HepG2 (cell line): ENCODE results near the gene ABCA2. TPM values are rescaled to one million over a fixed set of nuclear protein-coding genes. Genes with fewer than 3 reads are reported as not detected.
A peak's percentile ranks its signal among the peaks of the same experiment; 100 is the strongest.

ENCODE experiments used
- ARID2 ChIP-seq: sonication (generic); formaldehyde crosslinking; IDR thresholded peaks from 2 replicates; pipeline ENCODE4 v1.8.1; 2022; ENCODE audit warnings: mild to moderate bottlenecking, missing genetic modification reagents, borderline replicate concordance
- EP300 ChIP-seq, 3 experiments: sonication (generic) in 1 of 3; formaldehyde crosslinking in 1 of 3; IDR thresholded peaks; 2 replicates each; pipeline versions ENCODE4 v1.5.1 to v1.6.1; 2011 to 2020; ENCODE audit warnings: low read depth in 2 of 3, low read length in 2 of 3, borderline replicate concordance in 1 of 3, improper control_type of control experiment in 1 of 3, mild to moderate bottlenecking in 1 of 3, missing genetic modification reagents in 1 of 3, moderate library complexity in 1 of 3
- GABPA ChIP-seq, 2 experiments: IDR thresholded peaks; 2 replicates each; pipeline ENCODE4 v1.6.1; 2011 to 2016; ENCODE audit warnings: low read depth in 2 of 2, low read length in 1 of 2, missing biosample characterization in 1 of 2, missing genetic modification characterization in 1 of 2
- JUN ChIP-seq: sonication (generic); formaldehyde crosslinking; IDR thresholded peaks from 2 replicates; pipeline ENCODE4 v1.4.0; 2020; ENCODE audit warnings: mild to moderate bottlenecking, missing genetic modification reagents
- KDM4B ChIP-seq: sonication (generic); formaldehyde crosslinking; IDR thresholded peaks from 2 replicates; pipeline ENCODE4 v1.4.0; 2020; ENCODE audit warnings: missing genetic modification reagents
- KLF13 ChIP-seq: sonication (generic); formaldehyde crosslinking; IDR thresholded peaks from 2 replicates; pipeline ENCODE4 v1.4.0; 2020; ENCODE audit warnings: mild to moderate bottlenecking, missing genetic modification reagents
- SKI ChIP-seq: fragments of 450-650 bp; IDR thresholded peaks from one replicate; pipeline ENCODE4 v1.6.1; 2018; ENCODE audit warnings: mild to moderate bottlenecking; ENCODE audit not compliant: partially characterized antibody
- SNAPC2 ChIP-seq: sonication (generic); formaldehyde crosslinking; IDR thresholded peaks from 2 replicates; pipeline ENCODE4 v1.8.1; 2022; ENCODE audit warnings: mild to moderate bottlenecking, missing genetic modification reagents
- SNAPC5 ChIP-seq: sonication (generic); formaldehyde crosslinking; IDR thresholded peaks from 2 replicates; pipeline ENCODE4 v1.8.1; 2023; ENCODE audit warnings: mild to moderate bottlenecking, missing genetic modification reagents, borderline replicate concordance
- TIGD3 ChIP-seq: sonication (generic); formaldehyde crosslinking; IDR thresholded peaks from 2 replicates; pipeline ENCODE4 v1.5.1; 2020; ENCODE audit warnings: mild to moderate bottlenecking, missing genetic modification reagents, borderline replicate concordance
- ZBTB37 ChIP-seq: sonication (generic); formaldehyde crosslinking; IDR thresholded peaks from 2 replicates; pipeline ENCODE4 v1.4.0; 2020; ENCODE audit warnings: mild to moderate bottlenecking, missing genetic modification reagents
- ZBTB7A ChIP-seq: sonication (generic); formaldehyde crosslinking; IDR thresholded peaks from 2 replicates; pipeline ENCODE4 v1.8.0; 2022; ENCODE audit warnings: mild to moderate bottlenecking, missing genetic modification reagents
- ZNF18 ChIP-seq: sonication (generic); formaldehyde crosslinking; IDR thresholded peaks from 2 replicates; pipeline ENCODE4 v1.8.0; 2022; ENCODE audit warnings: mild to moderate bottlenecking, missing genetic modification reagents; ENCODE audit not compliant: insufficient replicate concordance
- ZNF256 ChIP-seq: sonication (generic); formaldehyde crosslinking; conservative IDR thresholded peaks from 2 replicates; pipeline ENCODE4 v1.4.0; 2020; ENCODE audit warnings: missing genetic modification reagents
- ZNF615 ChIP-seq: sonication (generic); formaldehyde crosslinking; IDR thresholded peaks from 2 replicates; pipeline ENCODE4 v1.5.0; 2020; ENCODE audit warnings: mild to moderate bottlenecking, missing genetic modification reagents, borderline replicate concordance
- ZNF839 ChIP-seq: sonication (generic); formaldehyde crosslinking; IDR thresholded peaks from 2 replicates; pipeline ENCODE4 v1.4.0; 2020; ENCODE audit warnings: missing genetic modification reagents, mild to moderate bottlenecking, borderline replicate concordance
- ZSCAN9 ChIP-seq: IDR thresholded peaks from 2 replicates; pipeline ENCODE4 v1.6.1; 2016; ENCODE audit warnings: borderline replicate concordance
- polyA plus RNA-seq, 8 experiments: library from polyadenylated mRNA; depleted of rRNA in 3 of 8; stranded (reverse) in 7 of 8; unstranded in 1 of 8; fragments of >200 nt; fragmentation: Illumina TruSeq in 4 of 8; extraction: Trizol in 4 of 8; gene quantifications; 2 replicates each; pipeline versions ENCODE4 v1.2.1 to v1.2.3, GENCODE V29; 2011 to 2016; ENCODE audit warnings: low read depth in 4 of 8, missing spikeins in 1 of 8, mixed read lengths in 1 of 8; ENCODE audit not compliant: insufficient read depth in 1 of 8
- total RNA-seq, 5 experiments: library from RNA; depleted of rRNA; stranded (reverse); fragments of >200 nt; fragmentation: Illumina TruSeq; extraction: Trizol; gene quantifications; 2 replicates each; pipeline ENCODE4 v1.2.3, GENCODE V29; 2016; ENCODE audit warnings: low read depth in 1 of 5
- TF ChIP-seq, protein P1 (sequence below): sonication (generic); formaldehyde crosslinking; IDR thresholded peaks from 2 replicates; pipeline ENCODE4 v1.4.0; 2020; ENCODE audit warnings: missing genetic modification reagents, borderline replicate concordance

The ABCA2 gene
- total and polyA plus RNA-seq, 2 of the 13 experiments (the other 11 are each of a cell fraction or from before 2014, with no cell fraction given): 2.9 to 19.2 TPM

DNA sequence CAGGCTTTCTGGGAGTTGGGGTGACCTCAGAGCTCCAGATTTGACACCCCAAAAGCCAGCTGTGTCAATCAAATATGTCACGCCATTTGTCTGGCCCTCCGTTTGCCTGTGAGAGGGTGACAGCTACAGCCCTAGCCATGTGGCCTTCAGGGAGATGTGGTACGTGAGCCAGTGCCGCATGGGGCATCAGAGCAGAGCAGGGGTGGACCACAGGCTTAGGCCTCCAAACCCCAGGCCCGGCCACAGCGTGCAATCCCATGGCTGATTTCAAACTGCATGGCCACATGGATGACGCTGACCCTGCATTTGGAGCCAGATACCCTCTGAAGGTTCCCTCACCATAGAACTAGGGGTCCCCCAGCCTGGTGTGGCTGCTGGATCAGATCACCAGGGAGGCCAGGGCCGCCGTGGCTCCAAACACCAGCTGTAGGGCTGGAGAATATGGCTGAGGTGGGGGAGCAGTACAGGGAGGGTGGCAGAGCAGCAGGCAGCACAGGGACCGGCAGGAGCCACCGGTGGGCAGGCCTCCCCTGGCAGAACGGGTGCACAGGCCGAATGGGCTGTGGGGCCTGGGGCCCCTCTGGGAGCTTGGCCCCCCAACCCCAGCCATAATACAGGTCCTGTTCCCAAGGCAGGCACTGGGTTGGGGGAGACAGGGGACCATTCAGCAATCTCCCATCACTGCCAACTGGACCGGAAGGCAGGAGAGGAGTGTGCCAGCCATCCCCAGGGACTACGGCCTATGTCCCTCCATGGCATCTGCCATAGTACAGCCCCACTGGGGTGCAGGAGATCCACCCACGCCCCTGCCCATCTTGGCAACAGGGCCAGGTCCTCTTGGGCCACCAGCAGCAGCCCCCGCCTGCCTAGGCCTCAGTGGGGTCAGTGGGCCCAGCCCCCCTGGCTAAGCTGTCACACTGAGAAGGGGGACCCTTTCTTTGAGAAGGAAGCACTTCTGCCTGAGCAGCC, 40.8 kb upstream of the ABCA2 start (continued):
- TF ChIP-seq ZBTB37 (CRISPR knock-in tag) (no peak), SKI (no peak), JUN (CRISPR knock-in tag) (no peak), ARID2 (CRISPR knock-in tag) (no peak), SNAPC5 (CRISPR knock-in tag) (no peak), ZBTB7A (CRISPR knock-in tag) (peak; percentile 65; the same call in 1 of the 2 replicates), SNAPC2 (no peak), ZNF615 (no peak), TIGD3 (no peak), ZNF839 (CRISPR knock-in tag) (no peak), ZNF18 (CRISPR knock-in tag) (no peak), ZSCAN9 (CRISPR knock-in tag) (no peak), KLF13 (no peak), ZNF256 (CRISPR knock-in tag) (no peak), GABPA (IDR thresholded peaks at IDR 0.05; ENCODE audit: low read depth, low read length) (no peak), GABPA (CRISPR knock-in tag; IDR thresholded peaks at IDR 0.05; ENCODE audit: low read depth) (no peak), KDM4B (CRISPR knock-in tag) (no peak), EP300 (IDR thresholded peaks at IDR 0.05; ENCODE audit: low read depth in 2 of 2, low read length in 2 of 2) (no peak), EP300 (CRISPR knock-in tag; IDR thresholded peaks at IDR 0.05; ENCODE audit: borderline replicate concordance) (no peak)
- TF ChIP-seq, protein P1, sequence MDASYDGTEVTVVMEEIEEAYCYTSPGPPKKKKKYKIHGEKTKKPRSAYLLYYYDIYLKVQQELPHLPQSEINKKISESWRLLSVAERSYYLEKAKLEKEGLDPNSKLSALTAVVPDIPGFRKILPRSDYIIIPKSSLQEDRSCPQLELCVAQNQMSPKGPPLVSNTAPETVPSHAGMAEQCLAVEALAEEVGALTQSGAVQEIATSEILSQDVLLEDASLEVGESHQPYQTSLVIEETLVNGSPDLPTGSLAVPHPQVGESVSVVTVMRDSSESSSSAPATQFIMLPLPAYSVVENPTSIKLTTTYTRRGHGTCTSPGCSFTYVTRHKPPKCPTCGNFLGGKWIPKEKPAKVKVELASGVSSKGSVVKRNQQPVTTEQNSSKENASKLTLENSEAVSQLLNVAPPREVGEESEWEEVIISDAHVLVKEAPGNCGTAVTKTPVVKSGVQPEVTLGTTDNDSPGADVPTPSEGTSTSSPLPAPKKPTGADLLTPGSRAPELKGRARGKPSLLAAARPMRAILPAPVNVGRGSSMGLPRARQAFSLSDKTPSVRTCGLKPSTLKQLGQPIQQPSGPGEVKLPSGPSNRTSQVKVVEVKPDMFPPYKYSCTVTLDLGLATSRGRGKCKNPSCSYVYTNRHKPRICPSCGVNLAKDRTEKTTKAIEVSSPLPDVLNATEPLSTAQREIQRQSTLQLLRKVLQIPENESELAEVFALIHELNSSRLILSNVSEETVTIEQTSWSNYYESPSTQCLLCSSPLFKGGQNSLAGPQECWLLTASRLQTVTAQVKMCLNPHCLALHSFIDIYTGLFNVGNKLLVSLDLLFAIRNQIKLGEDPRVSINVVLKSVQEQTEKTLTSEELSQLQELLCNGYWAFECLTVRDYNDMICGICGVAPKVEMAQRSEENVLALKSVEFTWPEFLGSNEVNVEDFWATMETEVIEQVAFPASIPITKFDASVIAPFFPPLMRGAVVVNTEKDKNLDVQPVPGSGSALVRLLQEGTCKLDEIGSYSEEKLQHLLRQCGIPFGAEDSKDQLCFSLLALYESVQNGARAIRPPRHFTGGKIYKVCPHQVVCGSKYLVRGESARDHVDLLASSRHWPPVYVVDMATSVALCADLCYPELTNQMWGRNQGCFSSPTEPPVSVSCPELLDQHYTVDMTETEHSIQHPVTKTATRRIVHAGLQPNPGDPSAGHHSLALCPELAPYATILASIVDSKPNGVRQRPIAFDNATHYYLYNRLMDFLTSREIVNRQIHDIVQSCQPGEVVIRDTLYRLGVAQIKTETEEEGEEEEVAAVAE (CRISPR knock-in tag): no peak
